Urinary bladder (tissue), 4 donors: ENCODE results near the gene CENPB. TPM values are rescaled to one million over a fixed set of nuclear protein-coding genes. Genes with fewer than 3 reads are reported as not detected.

Experiments used
- DNase-seq: peaks from one replicate; pipeline ENCODE4 v3.0.0-alpha.2; 2015; ENCODE audit errors: extremely low spot score
- H3K27ac ChIP-seq: one replicate; pipeline ENCODE4 v1.5.1; 2013; ENCODE audit warnings: low read depth, mild to moderate bottlenecking, moderate library complexity
- H3K36me3 ChIP-seq: one replicate; pipeline ENCODE4 v1.6.1; 2013; ENCODE audit warnings: mild to moderate bottlenecking, moderate library complexity; ENCODE audit not compliant: insufficient read depth
- H3K4me1 ChIP-seq: one replicate; pipeline ENCODE4 v1.6.1; 2013; ENCODE audit warnings: mild to moderate bottlenecking, moderate library complexity; ENCODE audit not compliant: insufficient read depth
- H3K4me3 ChIP-seq: one replicate; pipeline ENCODE4 v1.5.1; 2013; ENCODE audit warnings: low read depth, low read length
- WGBS: extraction: QIAGEN DNeasy Blood & Tissue Kit; methylation state at CpG from one replicate; pipeline ENCODE4 v1.1.7; 2013; 5-methylcytosine and 5-hydroxymethylcytosine counted together
- polyA plus RNA-seq: library from polyadenylated mRNA; stranded (reverse); fragments of 200-250 nt; gene quantifications from one replicate; pipeline ENCODE4 v1.2.3, GENCODE V29; 2013
- total RNA-seq: library from RNA; depleted of rRNA; stranded (reverse); fragments of >200 nt; gene quantifications from one replicate; pipeline ENCODE4 v1.2.3, GENCODE V29; 2014
- donor health status: healthy with polysubstance abuse.
- donor health status: healthy.

The CENPB gene
- total and polyA plus RNA-seq, 2 donors, result 36.9 to 104 TPM

DNA sequence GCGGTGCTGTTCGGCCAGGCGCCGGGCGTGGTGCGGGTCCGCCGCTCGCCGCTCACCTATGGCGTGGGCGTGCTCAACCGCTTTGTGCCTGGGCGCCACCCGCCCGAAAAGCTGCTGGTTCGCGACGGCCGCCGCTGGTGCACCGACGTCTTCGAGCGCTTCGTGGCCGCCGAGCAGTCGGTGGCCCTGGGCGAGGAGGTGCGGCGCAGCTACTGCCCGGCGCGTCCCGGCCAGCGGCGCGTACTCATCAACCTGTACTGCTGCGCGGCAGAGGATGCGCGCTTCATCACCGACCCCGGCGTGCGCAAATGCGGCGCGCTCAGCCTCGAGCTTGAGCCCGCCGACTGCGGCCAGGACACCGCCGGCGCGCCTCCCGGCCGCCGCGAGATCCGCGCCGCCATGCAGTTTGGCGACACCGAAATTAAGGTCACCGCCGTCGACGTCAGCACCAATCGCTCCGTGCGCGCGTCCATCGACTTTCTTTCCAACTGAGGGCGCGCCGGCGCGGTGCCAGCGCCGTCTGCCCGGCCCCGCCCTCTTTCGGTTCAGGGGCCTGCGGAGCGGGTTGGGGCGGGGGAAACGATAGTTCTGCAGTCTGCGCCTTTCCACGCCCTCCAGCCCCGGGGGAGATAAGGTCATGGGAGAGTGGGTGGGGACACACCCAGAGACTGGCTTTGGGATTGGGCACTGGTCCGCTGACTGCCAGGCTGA lies 34.7 kb downstream of the CENPB start:
- DNase-seq, result no peak
- Histone ChIP-seq H3K4me1 (no peaks in the 10 kb centered on the region), H3K4me3 (peak overlapping the region; percentile 19), H3K36me3 (no peaks in the 10 kb centered on the region), H3K27ac (no peak overlapping the region)
- 45% methylated on average over 95 of the region's 95 CpGs for WGBS

- DNase-seq, result no peak
- Histone ChIP-seq H3K4me3 (no peak overlapping the region), H3K36me3 (no peaks in the 10 kb centered on the region), H3K27ac (no peak overlapping the region), H3K4me1 (no peaks in the 10 kb centered on the region)
- WGBS, result 84% methylated on average over 31 of the region's 31 CpGs
Observed at GRCh38 chr20:3751305-3751674, 35.2 kb downstream of the CENPB start.

- Histone ChIP-seq H3K27ac (no peak overlapping the region), H3K4me1 (no peaks in the 10 kb centered on the region), H3K4me3 (no peak overlapping the region), H3K36me3 (no peaks in the 10 kb centered on the region)
- no peak for DNase-seq
- 63% methylated on average over 72 of the region's 72 CpGs for whole genome bisulfite sequencing
Observed at GRCh38 chr20:3749689-3750531, 36.6 kb downstream of the CENPB start.

DNA sequence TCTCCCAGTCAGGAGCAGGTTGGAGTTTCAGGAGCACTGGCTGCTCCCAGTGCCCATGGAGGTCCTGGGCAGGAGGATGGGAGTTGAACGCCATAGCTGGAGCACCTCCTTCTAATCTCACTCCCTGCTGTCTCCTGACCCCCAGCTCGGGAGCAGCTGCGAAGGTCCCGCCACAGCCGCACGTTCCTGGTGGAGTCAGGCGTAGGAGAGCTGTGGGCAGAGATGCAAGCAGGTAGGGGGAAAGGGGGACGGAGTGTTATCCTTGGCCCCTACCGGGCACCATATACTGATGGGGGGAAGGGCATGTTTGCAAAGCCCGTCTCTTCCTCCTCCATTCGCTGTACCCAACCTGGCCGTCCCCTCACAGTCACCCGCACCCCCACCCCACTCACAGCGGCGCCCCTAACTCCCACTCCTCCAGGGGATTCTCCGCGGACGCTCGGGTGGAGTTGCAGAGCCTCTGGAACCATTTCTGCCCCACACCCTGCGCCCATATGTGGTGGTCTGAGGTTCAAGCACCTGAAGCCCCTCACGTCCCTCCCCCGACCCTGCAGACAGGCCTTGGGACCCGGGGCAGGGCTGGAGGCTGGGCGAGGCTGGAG lies 37.4 kb downstream of the CENPB start:
- H3K4me1 ChIP-seq, result no peaks in the 10 kb centered on the region
- H3K27ac ChIP-seq, result no peak overlapping the region
- DNase-seq, result no peak
- H3K4me3 ChIP-seq, result no peak overlapping the region
- WGBS, result 82% methylated on average over 24 of the region's 24 CpGs
- H3K36me3 ChIP-seq, result no peaks in the 10 kb centered on the region

GRCh38 chr20:3748073-3748472 lies 38.5 kb downstream of the CENPB start:
- no peak overlapping the region for H3K4me3 ChIP-seq
- WGBS, result 92% methylated on average over 16 of the region's 16 CpGs
- H3K36me3 ChIP-seq, result no peaks in the 10 kb centered on the region
- no peak overlapping the region for H3K27ac ChIP-seq
- no peaks in the 10 kb centered on the region for H3K4me1 ChIP-seq
- no peak for DNase-seq

DNA sequence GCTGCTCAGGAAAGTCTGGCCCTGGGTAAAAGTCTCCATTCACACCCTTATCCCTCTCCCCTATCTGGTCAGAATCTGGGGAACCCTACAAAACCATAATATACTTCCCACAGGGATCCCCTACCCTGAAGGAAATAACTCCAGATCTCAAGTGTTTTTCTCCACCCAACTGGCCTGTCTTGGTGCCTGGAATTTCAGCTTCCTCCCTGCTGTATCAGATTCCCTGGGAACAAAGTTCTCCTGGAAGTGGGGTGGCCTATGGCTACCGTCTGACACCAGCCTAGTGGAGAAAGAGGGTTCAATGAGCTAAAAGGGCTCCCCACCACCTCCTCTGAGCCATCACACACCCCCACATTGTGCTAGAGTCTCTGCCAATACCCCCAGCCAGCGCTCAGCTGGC lies 39.1 kb downstream of the CENPB start:
- Histone ChIP-seq H3K36me3 (no peaks in the 10 kb centered on the region), H3K4me1 (no peaks in the 10 kb centered on the region), H3K4me3 (no peak overlapping the region), H3K27ac (no peak overlapping the region)
- 87% methylated on average over 2 of the region's 2 CpGs for WGBS
- no peak for DNase-seq

DNA sequence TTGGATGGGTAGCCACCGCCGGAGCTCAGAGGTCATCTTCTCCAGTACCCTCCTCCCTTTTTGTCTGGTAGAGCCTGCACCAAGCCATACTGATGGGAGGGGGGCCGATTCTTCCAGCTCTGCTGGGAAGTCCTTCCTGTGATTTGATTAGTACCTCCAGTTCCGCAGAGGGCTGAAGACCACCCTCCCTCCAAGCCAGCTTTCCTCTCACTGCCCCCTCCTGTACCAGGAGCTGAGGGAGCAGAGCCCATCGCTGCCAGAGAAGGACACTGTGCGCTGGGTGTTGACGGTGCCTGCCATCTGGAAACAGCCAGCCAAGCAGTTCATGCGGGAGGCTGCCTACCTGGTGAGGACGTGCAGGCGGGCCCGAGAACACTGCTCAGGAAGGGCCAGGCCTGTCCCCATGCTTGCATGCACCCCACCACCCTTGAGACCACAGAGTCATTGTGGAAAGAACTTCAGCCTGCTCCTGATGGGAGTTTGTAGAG lies 40.8 kb downstream of the CENPB start:
- H3K27ac ChIP-seq, result no peak overlapping the region
- 77% methylated on average over 11 of the region's 11 CpGs for WGBS
- H3K36me3 ChIP-seq, result no peaks in the 10 kb centered on the region
- H3K4me1 ChIP-seq, result no peaks in the 10 kb centered on the region
- H3K4me3 ChIP-seq, result no peak overlapping the region
- no peak for DNase-seq

DNA sequence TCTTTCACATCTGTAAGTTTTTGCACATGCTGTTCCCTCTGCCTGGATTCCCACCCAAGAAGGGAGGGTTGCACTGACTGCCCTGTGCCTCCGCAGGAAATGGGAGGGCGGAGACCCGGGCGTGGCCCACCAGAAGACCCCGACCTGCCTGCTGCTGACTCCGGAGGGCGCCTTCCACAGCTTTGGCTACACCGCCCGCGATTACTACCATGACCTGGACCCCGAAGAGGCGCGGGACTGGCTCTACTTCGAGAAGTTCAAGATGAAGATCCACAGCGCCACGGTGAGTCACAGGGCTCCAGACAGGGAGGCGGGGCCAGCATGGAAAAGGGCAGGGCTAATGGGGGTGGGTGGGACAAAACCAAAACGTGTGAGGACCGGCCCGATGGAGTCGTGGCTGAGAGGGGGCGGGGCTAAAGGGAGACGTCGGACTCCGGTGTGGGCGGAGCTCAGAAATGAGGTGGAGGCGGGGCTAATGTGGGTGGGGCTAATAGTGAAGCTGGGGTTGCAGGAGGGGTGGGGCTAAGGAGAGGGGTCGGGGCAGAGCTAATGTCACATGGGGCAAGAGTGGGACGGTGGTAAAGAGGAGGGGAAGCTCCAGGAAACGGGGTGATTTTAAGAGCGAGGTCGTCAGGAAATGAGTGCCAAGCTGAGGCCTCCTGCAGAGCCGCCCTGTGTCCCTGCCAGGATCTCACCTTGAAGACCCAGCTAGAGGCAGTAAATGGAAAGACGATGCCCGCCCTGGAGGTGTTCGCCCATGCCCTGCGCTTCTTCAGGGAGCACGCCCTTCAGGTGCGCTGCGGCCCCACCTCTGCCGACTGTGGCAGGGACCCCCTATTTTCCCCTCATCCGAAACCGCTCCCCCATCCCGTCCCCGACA lies 41.5 kb downstream of the CENPB start:
- Histone ChIP-seq H3K4me3 (no peak overlapping the region), H3K27ac (no peak overlapping the region), H3K36me3 (no peaks in the 10 kb centered on the region), H3K4me1 (no peaks in the 10 kb centered on the region)
- no peak for DNase-seq
- WGBS, result 47% methylated on average over 45 of the region's 45 CpGs

DNA sequence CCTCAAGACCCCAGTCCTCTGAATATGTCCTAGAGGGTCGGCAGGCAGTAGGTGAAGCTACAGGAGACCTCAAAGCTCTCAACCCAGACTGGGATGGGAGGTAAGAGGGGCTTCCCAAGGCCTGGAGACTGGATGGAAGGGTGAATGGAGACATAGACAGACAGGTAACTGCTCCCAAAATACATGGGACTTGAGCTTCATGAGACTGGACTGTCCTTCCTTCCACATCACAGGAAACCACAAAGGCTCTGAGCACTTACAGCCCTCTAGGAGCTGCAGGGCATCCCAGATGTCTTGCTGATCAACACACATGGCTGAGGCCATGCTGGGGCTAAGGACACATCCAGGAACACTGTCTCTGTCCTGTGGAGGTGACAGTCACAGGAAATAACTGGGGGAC lies 42.5 kb downstream of the CENPB start:
- Histone ChIP-seq H3K36me3 (no peaks in the 10 kb centered on the region), H3K4me3 (no peak overlapping the region), H3K4me1 (no peaks in the 10 kb centered on the region), H3K27ac (no peak overlapping the region)
- no peak for DNase-seq
- WGBS, result 95% methylated on average over 1 of the region's 1 CpG

- Histone ChIP-seq H3K4me3 (no peak overlapping the region), H3K4me1 (no peaks in the 10 kb centered on the region), H3K27ac (no peak overlapping the region), H3K36me3 (no peaks in the 10 kb centered on the region)
- DNase-seq, result no peak
- WGBS, result 73% methylated on average over 2 of the region's 2 CpGs
Observed at GRCh38 chr20:3743251-3743650, 43.3 kb downstream of the CENPB start.

- H3K4me3 ChIP-seq, result no peak overlapping the region
- WGBS, result 75% methylated on average over 7 of the region's 7 CpGs
- H3K4me1 ChIP-seq, result no peaks in the 10 kb centered on the region
- H3K27ac ChIP-seq, result no peak overlapping the region
- DNase-seq, result no peak
- H3K36me3 ChIP-seq, result no peaks in the 10 kb centered on the region
Observed at GRCh38 chr20:3741836-3742458, 44.6 kb downstream of the CENPB start.

DNA sequence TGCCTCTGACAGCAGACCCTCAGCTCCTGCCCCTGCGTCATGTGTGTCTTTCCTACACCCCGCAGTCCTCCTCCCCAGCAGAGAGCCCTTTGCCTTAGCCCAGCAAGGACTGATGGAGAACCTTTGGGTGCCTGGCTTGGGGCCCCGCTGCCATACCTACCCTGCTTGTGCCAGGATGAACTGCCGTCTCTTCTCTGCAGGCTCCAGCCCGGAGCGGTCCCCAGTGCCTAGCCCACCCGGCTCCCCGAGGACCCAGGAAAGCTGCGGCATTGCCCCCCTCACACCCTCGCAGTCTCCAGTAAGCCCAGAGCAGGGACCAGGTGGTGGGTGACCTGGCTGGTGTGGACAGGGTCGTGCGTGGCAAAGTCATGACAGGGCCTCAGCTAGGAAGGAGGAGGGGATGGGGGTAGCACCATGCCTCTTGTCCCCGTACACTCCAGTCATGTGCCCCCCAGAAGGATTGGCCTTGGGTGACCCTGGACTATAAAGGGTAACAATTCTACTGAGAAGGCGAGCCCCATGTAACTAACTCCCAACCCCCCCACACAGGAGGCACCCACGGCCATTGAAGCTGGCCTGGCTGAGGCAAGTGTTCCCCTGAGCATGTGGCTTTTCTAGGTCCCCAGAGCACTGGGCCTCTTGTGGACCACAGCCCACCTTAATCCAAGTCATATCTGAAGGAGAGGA lies 45.8 kb downstream of the CENPB start:
- no peaks in the 10 kb centered on the region for H3K36me3 ChIP-seq
- WGBS, result 92% methylated on average over 15 of the region's 15 CpGs
- H3K4me1 ChIP-seq, result no peaks in the 10 kb centered on the region
- no peak overlapping the region for H3K4me3 ChIP-seq
- H3K27ac ChIP-seq, result no peak overlapping the region
- no peak for DNase-seq
